Fibroblast of lung (primary cell): ENCODE results near the gene KCNN3. TPM values are rescaled to one million over a fixed set of nuclear protein-coding genes. Genes with fewer than 3 reads are reported as not detected.

Source experiments
- DNase-seq, 2 donors: peaks; one replicate each; pipeline versions ENCODE4 v3.0.0 to v3.0.0-alpha.2; 2010; ENCODE audit warnings: low read depth in 2 of 2
- H2AFZ ChIP-seq: 2 replicates; pipeline ENCODE4 v1.5.1; 2012; ENCODE audit warnings: low read length, control low read depth, inconsistent platforms
- H3K27ac ChIP-seq: 2 replicates; pipeline ENCODE4 v1.5.1; 2011; ENCODE audit warnings: low read length, control low read depth; ENCODE audit not compliant: insufficient read depth
- H3K27me3 ChIP-seq: 2 replicates; pipeline ENCODE4 v1.5.1; 2011; ENCODE audit warnings: mild to moderate bottlenecking, low read length; ENCODE audit not compliant: control insufficient read depth, insufficient read depth
- H3K36me3 ChIP-seq: 2 replicates; pipeline ENCODE4 v1.5.1; 2011; ENCODE audit warnings: low read length; ENCODE audit not compliant: control insufficient read depth, insufficient read depth
- H3K4me1 ChIP-seq: 2 replicates; pipeline ENCODE4 v1.5.1; 2011; ENCODE audit warnings: low read length; ENCODE audit not compliant: control insufficient read depth, insufficient read depth; ENCODE audit errors: extremely low read depth
- H3K4me2 ChIP-seq: 2 replicates; pipeline ENCODE4 v1.5.1; 2011; ENCODE audit warnings: low read length, control low read depth; ENCODE audit not compliant: insufficient read depth; ENCODE audit errors: extremely low read depth
- H3K4me3 ChIP-seq, 4 experiments: fragments of 200-600 bp in 1 of 4; sonication (generic) in 1 of 4; replicated peaks in 1 of 4; 2 replicates each; pipeline ENCODE4 v1.5.1; 2011 to 2016; ENCODE audit warnings: low read length in 4 of 4, low read depth in 3 of 4, mild to moderate bottlenecking in 3 of 4, control low read depth in 2 of 4, inconsistent platforms in 1 of 4, mixed read lengths in 1 of 4; ENCODE audit not compliant: insufficient read depth in 1 of 4; ENCODE audit errors: control extremely low read depth in 1 of 4
- H3K79me2 ChIP-seq: 2 replicates; pipeline ENCODE4 v1.5.1; 2012; ENCODE audit warnings: mild to moderate bottlenecking, low read length, inconsistent platforms; ENCODE audit not compliant: control insufficient read depth, insufficient read depth
- H3K9ac ChIP-seq: 2 replicates; pipeline ENCODE4 v1.5.1; 2011; ENCODE audit warnings: mild to moderate bottlenecking, low read length, control low read depth; ENCODE audit not compliant: insufficient read depth
- H3K9me3 ChIP-seq: 2 replicates; pipeline ENCODE4 v1.5.1; 2012; ENCODE audit warnings: low read depth, low read length; ENCODE audit not compliant: control insufficient read depth, insufficient read depth
- H4K20me1 ChIP-seq: 2 replicates; pipeline ENCODE4 v1.5.1; 2011; ENCODE audit warnings: low read length; ENCODE audit not compliant: control insufficient read depth, insufficient read depth; ENCODE audit errors: extremely low read depth
- EZH2 ChIP-seq: IDR thresholded peaks from 2 replicates; pipeline ENCODE4 v1.5.1; 2012; ENCODE audit warnings: low read length, control low read depth, mild to moderate bottlenecking; ENCODE audit errors: missing control alignments
- polyA plus RNA-seq, 2 donors: library from polyadenylated mRNA; depleted of rRNA in 1 of 2; stranded (reverse) in 1 of 2; unstranded in 1 of 2; fragments of >200 nt; gene quantifications; 2 replicates each; pipeline ENCODE4 v1.2.1, GENCODE V29; 2011 to 2012; ENCODE audit warnings: missing spikeins in 1 of 2
- total RNA-seq: library from RNA; depleted of rRNA; stranded (reverse); fragments of >200 nt; gene quantifications from 2 replicates; pipeline ENCODE4 v1.2.1, GENCODE V29; 2014
- TF ChIP-seq, protein P1 (sequence below), 2 donors: IDR thresholded peaks in 1 of 2; conservative IDR thresholded peaks in 1 of 2; 1 replicate in 1 of 2; 2 replicates in 1 of 2; pipeline ENCODE4 v1.5.1; 2011 to 2012; ENCODE audit warnings: low read length in 2 of 2, control low read depth in 1 of 2, inconsistent platforms in 1 of 2, low read depth in 1 of 2, mild to moderate bottlenecking in 1 of 2

Gene KCNN3
- total and polyA plus RNA-seq, 2 donors (not counting 1 experiment from before 2014, with no cell fraction given), result not detected

DNA sequence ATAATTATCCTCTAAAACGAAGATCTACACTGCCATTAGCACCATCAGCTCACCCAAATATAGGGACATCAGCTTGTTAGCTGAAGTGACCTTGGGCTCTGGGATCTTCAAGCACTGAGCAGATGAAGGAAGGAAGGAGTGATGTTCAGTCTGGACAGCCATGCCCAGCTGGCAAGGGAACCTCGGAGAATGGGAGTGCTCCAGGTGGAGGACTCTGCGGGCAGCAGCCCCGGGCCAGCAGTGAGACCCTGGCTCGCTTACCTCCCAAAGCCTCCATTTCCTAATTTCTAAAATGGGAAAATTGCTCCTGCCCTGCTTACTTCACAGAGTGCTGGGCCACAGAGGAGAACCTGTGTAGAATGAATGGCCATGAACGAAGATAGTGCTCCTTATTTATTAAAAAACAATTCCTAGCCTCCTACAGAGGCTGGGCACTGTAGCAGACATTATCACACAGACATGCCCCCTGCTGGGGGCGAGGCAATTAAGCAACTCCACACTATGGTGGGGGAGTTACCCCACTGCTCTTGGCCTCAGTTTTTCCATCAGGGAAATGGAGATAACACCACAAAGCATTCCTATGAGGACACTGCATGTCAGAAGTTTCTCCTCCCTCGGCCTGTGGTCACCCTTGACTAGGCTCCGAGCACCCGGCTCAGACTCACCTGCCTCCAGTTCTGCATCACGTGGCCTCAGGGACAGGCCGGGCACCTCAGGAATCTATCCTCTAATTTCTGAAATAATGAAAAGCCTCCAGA is 117.6 kb downstream of the KCNN3 start:
- no peaks in the 10 kb centered on the region for H3K9me3 ChIP-seq
- H3K4me1 ChIP-seq, result no peaks in the 10 kb centered on the region
- no peak for TF ChIP-seq EZH2
- TF ChIP-seq, protein P1, sequence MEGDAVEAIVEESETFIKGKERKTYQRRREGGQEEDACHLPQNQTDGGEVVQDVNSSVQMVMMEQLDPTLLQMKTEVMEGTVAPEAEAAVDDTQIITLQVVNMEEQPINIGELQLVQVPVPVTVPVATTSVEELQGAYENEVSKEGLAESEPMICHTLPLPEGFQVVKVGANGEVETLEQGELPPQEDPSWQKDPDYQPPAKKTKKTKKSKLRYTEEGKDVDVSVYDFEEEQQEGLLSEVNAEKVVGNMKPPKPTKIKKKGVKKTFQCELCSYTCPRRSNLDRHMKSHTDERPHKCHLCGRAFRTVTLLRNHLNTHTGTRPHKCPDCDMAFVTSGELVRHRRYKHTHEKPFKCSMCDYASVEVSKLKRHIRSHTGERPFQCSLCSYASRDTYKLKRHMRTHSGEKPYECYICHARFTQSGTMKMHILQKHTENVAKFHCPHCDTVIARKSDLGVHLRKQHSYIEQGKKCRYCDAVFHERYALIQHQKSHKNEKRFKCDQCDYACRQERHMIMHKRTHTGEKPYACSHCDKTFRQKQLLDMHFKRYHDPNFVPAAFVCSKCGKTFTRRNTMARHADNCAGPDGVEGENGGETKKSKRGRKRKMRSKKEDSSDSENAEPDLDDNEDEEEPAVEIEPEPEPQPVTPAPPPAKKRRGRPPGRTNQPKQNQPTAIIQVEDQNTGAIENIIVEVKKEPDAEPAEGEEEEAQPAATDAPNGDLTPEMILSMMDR (conservative IDR thresholded peaks at IDR 0.05 in 1 of 2, IDR thresholded peaks at IDR 0.05 in 1 of 2; ENCODE audit: low read depth in 1 of 2, low read length in 2 of 2), result no peak
- no peak overlapping the region for H3K4me2 ChIP-seq
- H3K27me3 ChIP-seq, result peaks cover 32% of the 10 kb centered on the region
- no peaks in the 10 kb centered on the region for H4K20me1 ChIP-seq
- no peaks in the 10 kb centered on the region for H3K79me2 ChIP-seq
- no peak overlapping the region for H3K9ac ChIP-seq
- H3K27ac ChIP-seq, result no peak overlapping the region
- H3K36me3 ChIP-seq, result no peaks in the 10 kb centered on the region
- H2AFZ ChIP-seq, result no peak overlapping the region
- DNase-seq, result no peak
- no peak overlapping the region for H3K4me3 ChIP-seq

DNA sequence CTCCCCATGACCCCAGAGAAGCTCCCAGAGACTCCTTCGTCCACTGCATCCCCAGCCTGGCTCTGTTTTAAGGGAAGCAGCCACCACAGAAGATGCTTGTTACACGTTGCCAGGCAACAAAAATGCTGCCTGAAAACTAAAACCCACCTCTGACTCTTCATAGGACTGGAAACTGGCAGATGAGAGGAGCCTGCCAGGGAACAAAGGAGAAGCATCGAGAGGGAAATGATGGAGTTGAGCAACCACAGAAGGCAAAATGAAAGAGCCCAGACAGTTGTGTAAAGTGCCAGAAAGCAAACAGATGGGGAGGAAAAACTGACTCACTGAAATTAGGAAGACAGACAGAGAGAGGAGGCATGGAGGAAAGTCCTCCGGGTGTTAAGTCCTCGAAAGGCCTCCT is 118.4 kb downstream of the KCNN3 start:
- Histone ChIP-seq H3K4me3 (no peak overlapping the region), H3K79me2 (no peaks in the 10 kb centered on the region), H3K27me3 (peaks cover 36% of the 10 kb centered on the region), H3K9me3 (no peaks in the 10 kb centered on the region), H3K27ac (no peak overlapping the region), H2AFZ (no peak overlapping the region), H4K20me1 (no peaks in the 10 kb centered on the region), H3K4me1 (no peaks in the 10 kb centered on the region), H3K36me3 (no peaks in the 10 kb centered on the region), H3K4me2 (no peak overlapping the region), H3K9ac (no peak overlapping the region)
- TF ChIP-seq, protein P1 (conservative IDR thresholded peaks at IDR 0.05 in 1 of 2, IDR thresholded peaks at IDR 0.05 in 1 of 2; ENCODE audit: low read depth in 1 of 2, low read length in 2 of 2), result no peak
- no peak for TF ChIP-seq EZH2
- peak; percentile 14 to 57 for DNase-seq

DNA sequence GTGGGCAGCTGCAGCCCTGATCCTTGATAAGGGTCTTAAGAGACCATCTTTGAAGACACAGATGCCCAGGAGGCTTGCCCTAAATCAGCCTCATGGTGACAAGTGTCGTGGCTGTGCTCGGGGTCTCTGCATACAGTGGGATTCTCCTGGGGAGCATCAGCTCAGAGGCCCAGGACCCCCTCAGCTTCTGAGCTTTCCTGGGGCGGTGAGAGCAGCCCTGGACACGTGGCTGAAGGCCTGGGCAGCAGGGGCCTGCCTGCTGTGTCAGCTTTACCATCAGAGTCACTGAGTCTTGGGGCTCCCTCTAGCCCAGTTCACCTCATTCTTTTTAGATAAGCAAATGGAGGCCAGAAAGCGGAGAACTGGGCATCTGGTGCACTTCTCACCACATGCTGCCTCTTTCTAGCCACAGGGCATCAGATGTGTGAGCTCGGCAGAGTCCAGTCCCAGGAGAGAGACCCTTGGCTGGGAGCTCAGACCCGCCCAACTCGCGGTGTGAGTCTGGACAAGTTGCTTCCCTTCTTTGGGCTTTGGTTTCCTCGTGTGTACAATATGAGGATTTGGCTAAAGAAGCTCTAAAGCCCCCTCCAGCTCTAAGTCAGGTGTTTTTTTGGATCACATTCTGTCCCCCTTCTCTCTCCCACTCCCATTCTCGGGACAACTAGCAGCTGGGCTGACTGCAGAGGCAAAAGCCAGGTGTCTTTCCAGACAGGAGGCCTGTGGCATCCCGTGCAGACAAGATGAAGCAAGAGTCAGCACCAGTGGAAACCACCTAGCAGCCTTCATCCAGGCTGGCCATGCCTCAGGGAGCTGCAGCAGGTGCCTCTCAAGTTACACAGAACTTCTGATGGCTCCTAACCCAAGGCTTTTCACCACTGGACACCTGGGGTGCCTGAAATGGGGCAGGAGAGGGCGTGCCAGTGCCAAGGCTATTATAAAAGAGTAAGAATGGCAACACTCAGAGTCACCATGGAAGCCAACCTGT is 119.1 kb downstream of the KCNN3 start:
- TF ChIP-seq EZH2, result no peak
- TF ChIP-seq, protein P1 (conservative IDR thresholded peaks at IDR 0.05 in 1 of 2, IDR thresholded peaks at IDR 0.05 in 1 of 2; ENCODE audit: low read depth in 1 of 2, low read length in 2 of 2), result no peak
- Histone ChIP-seq H3K9me3 (no peaks in the 10 kb centered on the region), H3K36me3 (no peaks in the 10 kb centered on the region), H3K4me1 (no peaks in the 10 kb centered on the region), H3K4me3 (no peak overlapping the region), H3K9ac (no peak overlapping the region), H3K4me2 (no peak overlapping the region), H3K79me2 (no peaks in the 10 kb centered on the region), H4K20me1 (no peaks in the 10 kb centered on the region), H3K27me3 (peaks cover 38% of the 10 kb centered on the region), H2AFZ (no peak overlapping the region), H3K27ac (no peak overlapping the region)
- DNase-seq, result no peak
